OCI-LY1 (cell line): ENCODE data around the gene DXO.
"Not testable (repeated sequence)": the region's sequence is repeated elsewhere in the genome, so short reads cannot be mapped to it uniquely, and the experiment has no call there.

Experiments used
- CTCF ChIP-seq: fragments of 200-600 bp; sonication (generic), shearing (Covaris generic); IDR thresholded peaks from 2 replicates; pipeline ENCODE4 v1.5.1; 2017; ENCODE audit warnings: mild to moderate bottlenecking, antibody characterized with exemption, low read length, moderate library complexity, mixed read lengths
- EZH2 ChIP-seq: fragments of 200-600 bp; sonication (generic), shearing (Covaris generic); IDR thresholded peaks from 2 replicates; pipeline ENCODE4 v1.8.0; 2017; ENCODE audit warnings: borderline replicate concordance, mixed run types, mild to moderate bottlenecking, antibody characterized with exemption, low read length, moderate library complexity, mixed read lengths

GRCh38 chr6:32002546-32003268 is 30.8 kb upstream of the DXO start:
- TF ChIP-seq CTCF, EZH2: not testable (repeated sequence)
